H9 (cell line): ENCODE measurements around the gene LNP1. TPM values are rescaled to one million over a fixed set of nuclear protein-coding genes. Genes with fewer than 3 reads are reported as not detected.

Source experiments
- DNase-seq: peaks from one replicate; pipeline ENCODE4 v3.0.0-alpha.2; 2017
- H2AFZ ChIP-seq: one replicate; pipeline ENCODE4 v1.6.1; 2013; ENCODE audit warnings: mild to moderate bottlenecking, low read length, control low read depth, moderate library complexity
- H2AK5ac ChIP-seq: 2 replicates; pipeline ENCODE4 v1.6.1; 2013; ENCODE audit warnings: low read length, control low read depth, mixed read lengths; ENCODE audit not compliant: insufficient read length
- H2BK120ac ChIP-seq: one replicate; pipeline ENCODE4 v1.6.1; 2013; ENCODE audit warnings: low read depth, mild to moderate bottlenecking, low read length, control low read depth, inconsistent platforms; ENCODE audit not compliant: poor library complexity, severe bottlenecking
- H2BK12ac ChIP-seq: 2 replicates; pipeline ENCODE4 v1.6.1; 2013; ENCODE audit warnings: low read length, control low read depth, mixed read lengths, low read depth; ENCODE audit not compliant: insufficient read length
- H2BK15ac ChIP-seq: 2 replicates; pipeline ENCODE4 v1.6.1; 2013; ENCODE audit warnings: low read depth, low read length, control low read depth
- H2BK20ac ChIP-seq: one replicate; pipeline ENCODE4 v1.6.1; 2013; ENCODE audit warnings: low read depth, mild to moderate bottlenecking, low read length, control low read depth, inconsistent platforms; ENCODE audit not compliant: poor library complexity, severe bottlenecking
- H2BK5ac ChIP-seq: 2 replicates; pipeline ENCODE4 v1.6.1; 2013; ENCODE audit warnings: low read length, control low read depth, mixed read lengths; ENCODE audit not compliant: insufficient read length
- H3K14ac ChIP-seq: 2 replicates; pipeline ENCODE4 v1.6.1; 2013; ENCODE audit warnings: low read length, control low read depth; ENCODE audit not compliant: insufficient read depth
- H3K18ac ChIP-seq: 2 replicates; pipeline ENCODE4 v1.6.1; 2013; ENCODE audit warnings: low read depth, mild to moderate bottlenecking, mixed read lengths, low read length, control low read depth; ENCODE audit not compliant: insufficient read length
- H3K23ac ChIP-seq: 2 replicates; pipeline ENCODE4 v1.6.1; 2013; ENCODE audit warnings: low read length, control low read depth, mixed read lengths, low read depth; ENCODE audit not compliant: insufficient read length
- H3K23me2 ChIP-seq: 2 replicates; pipeline ENCODE4 v1.6.1; 2013; ENCODE audit warnings: low read depth, mild to moderate bottlenecking, mixed read lengths, low read length, control low read depth; ENCODE audit not compliant: insufficient read length, poor library complexity, severe bottlenecking
- H3K27ac ChIP-seq: 2 replicates; pipeline ENCODE4 v1.5.1; 2013; ENCODE audit warnings: low read length, control low read depth, mixed read lengths, low read depth; ENCODE audit not compliant: insufficient read length
- H3K27me3 ChIP-seq: 2 replicates; pipeline ENCODE4 v1.6.1; 2013; ENCODE audit warnings: low read length, control low read depth, inconsistent platforms; ENCODE audit not compliant: insufficient read depth
- H3K4ac ChIP-seq: 2 replicates; pipeline ENCODE4 v1.6.1; 2013; ENCODE audit warnings: low read depth, mild to moderate bottlenecking, control low read depth, inconsistent platforms, low read length, moderate library complexity
- H3K4me1 ChIP-seq: 2 replicates; pipeline ENCODE4 v1.6.1; 2013; ENCODE audit warnings: low read length, control low read depth, inconsistent platforms; ENCODE audit not compliant: insufficient read depth
- H3K4me2 ChIP-seq: 2 replicates; pipeline ENCODE4 v1.6.1; 2013; ENCODE audit warnings: low read length, control low read depth, mixed read lengths; ENCODE audit not compliant: insufficient read length, insufficient read depth
- H3K56ac ChIP-seq: 2 replicates; pipeline ENCODE4 v1.6.1; 2013; ENCODE audit warnings: low read depth, mild to moderate bottlenecking, mixed read lengths, low read length, control low read depth; ENCODE audit not compliant: insufficient read length
- H3K79me1 ChIP-seq: 2 replicates; pipeline ENCODE4 v1.6.1; 2013; ENCODE audit warnings: low read depth, mild to moderate bottlenecking, moderate library complexity, low read length, control low read depth, inconsistent platforms; ENCODE audit not compliant: insufficient read depth, poor library complexity, severe bottlenecking
- H3K79me2 ChIP-seq: 2 replicates; pipeline ENCODE4 v1.6.1; 2013; ENCODE audit warnings: low read length, control low read depth, inconsistent platforms; ENCODE audit not compliant: insufficient read depth
- H3K9ac ChIP-seq: 2 replicates; pipeline ENCODE4 v1.6.1; 2013; ENCODE audit warnings: low read length, control low read depth, mixed read lengths; ENCODE audit not compliant: insufficient read length; ENCODE audit errors: extremely low read depth
- H3K9me3 ChIP-seq: one replicate; pipeline ENCODE4 v1.6.1; 2013; ENCODE audit warnings: low read depth, low read length, inconsistent platforms; ENCODE audit not compliant: control insufficient read depth
- H3T11ph ChIP-seq: one replicate; pipeline ENCODE4 v1.6.1; 2013; ENCODE audit warnings: mild to moderate bottlenecking, low read length, control low read depth, inconsistent platforms
- H4K20me1 ChIP-seq: one replicate; pipeline ENCODE4 v1.6.1; 2013; ENCODE audit not compliant: control insufficient read depth, insufficient read length, insufficient read depth
- H4K5ac ChIP-seq: 2 replicates; pipeline ENCODE4 v1.6.1; 2013; ENCODE audit warnings: low read depth, mild to moderate bottlenecking, mixed read lengths, low read length, control low read depth; ENCODE audit not compliant: insufficient read length
- H4K8ac ChIP-seq: replicated peaks from 2 replicates; pipeline ENCODE4 v1.6.1; 2013; ENCODE audit warnings: low read length, control low read depth, mixed read lengths, low read depth; ENCODE audit not compliant: insufficient read length
- H4K91ac ChIP-seq: 2 replicates; pipeline ENCODE4 v1.6.1; 2013; ENCODE audit warnings: low read depth, mild to moderate bottlenecking, moderate library complexity, mixed read lengths, low read length, control low read depth; ENCODE audit not compliant: insufficient read length
- H3K27ac Mint-ChIP-seq, 3 experiments: 2 replicates in 2 of 3; 3 replicates in 1 of 3; pipeline ENCODE4 v1.8.0; 2020 to 2021; ENCODE audit warnings: mixed read lengths in 3 of 3, mild to moderate bottlenecking in 1 of 3, moderate library complexity in 1 of 3
- H3K27me3 Mint-ChIP-seq: 2 replicates; pipeline ENCODE4 v1.8.0; 2021; ENCODE audit warnings: low read depth, mild to moderate bottlenecking, moderate library complexity, mixed read lengths
- H3K36me3 Mint-ChIP-seq, 3 experiments: 2 replicates in 2 of 3; 3 replicates in 1 of 3; pipeline ENCODE4 v1.8.0; 2020 to 2021; ENCODE audit warnings: low read depth in 3 of 3, mixed read lengths in 3 of 3; ENCODE audit not compliant: insufficient read depth in 1 of 3
- H3K4me1 Mint-ChIP-seq, 2 experiments: 2 replicates each; pipeline ENCODE4 v1.8.0; 2020; ENCODE audit warnings: mixed read lengths in 2 of 2
- H3K4me3 Mint-ChIP-seq, 2 experiments: 2 replicates in 1 of 2; 3 replicates in 1 of 2; pipeline ENCODE4 v1.8.0; 2020 to 2021; ENCODE audit warnings: mild to moderate bottlenecking in 2 of 2, mixed read lengths in 2 of 2, moderate library complexity in 1 of 2
- H3K9me3 Mint-ChIP-seq, 2 experiments: 2 replicates in 1 of 2; 3 replicates in 1 of 2; pipeline ENCODE4 v1.8.0; 2020; ENCODE audit warnings: mild to moderate bottlenecking in 2 of 2, mixed read lengths in 2 of 2, moderate library complexity in 1 of 2
- CTCF ChIP-seq: fragments of 200-600 bp; sonication (generic); conservative IDR thresholded peaks from 3 replicates; pipeline ENCODE4 v1.8.0; 2021; ENCODE audit warnings: antibody characterized with exemption, mild to moderate bottlenecking
- WGBS: extraction: QIAGEN DNeasy Blood & Tissue Kit; methylation state at CpG from one replicate; pipeline ENCODE4 v1.1.7; 2013; ENCODE audit warnings: missing lambda C conversion rate, low lambda C conversion rate, mixed read lengths; ENCODE audit not compliant: insufficient read length; ENCODE audit errors: extremely low coverage; 5-methylcytosine and 5-hydroxymethylcytosine counted together
- total RNA-seq: library from RNA; stranded (reverse); gene quantifications from 2 replicates; pipeline ENCODE4 v1.2.1, GENCODE V29; 2021

The LNP1 gene
- total RNA-seq, 1 experiment from 2014 or later: 4.1 TPM

- no peaks in the 10 kb centered on the region for H3K4me1 ChIP-seq
- Mint-ChIP-seq H3K4me3 (no peak overlapping the region), H3K36me3 (peaks cover 14 to 75% (median 59%) of the 10 kb centered on the region in 3 experiments; a peak in 6 of 7 replicates), H3K4me1 (0 out of 4 replicates have a peak, but pooled peaks cover 0 to 2% of the 10 kb centered on the region in 2 experiments), H3K27ac (no peak overlapping the region), H3K27me3 (no peaks in the 10 kb centered on the region), H3K9me3 (no peaks in the 10 kb centered on the region)
- no peak overlapping the region for H4K5ac ChIP-seq
- TF ChIP-seq CTCF: no peak
- no peak overlapping the region for H2BK15ac ChIP-seq
- no peaks in the 10 kb centered on the region for H4K20me1 ChIP-seq
- no peak overlapping the region for H3K14ac ChIP-seq
- H3K18ac ChIP-seq: no peak overlapping the region
- H2AK5ac ChIP-seq: no peak overlapping the region
- no peaks in the 10 kb centered on the region for H3K79me2 ChIP-seq
- no peak overlapping the region for H3K4me2 ChIP-seq
- H3K23me2 ChIP-seq: no peaks in the 10 kb centered on the region
- no peak overlapping the region for H2BK120ac ChIP-seq
- H3K4ac ChIP-seq: no peak overlapping the region
- H3K23ac ChIP-seq: no peak overlapping the region
- H2BK20ac ChIP-seq: no peak overlapping the region
- H4K8ac ChIP-seq: no peak overlapping the region
- no peak for DNase-seq
- no peak overlapping the region for H4K91ac ChIP-seq
- H2BK5ac ChIP-seq: no peak overlapping the region
- H3K9ac ChIP-seq: no peak overlapping the region
- H3K9me3 ChIP-seq: no peaks in the 10 kb centered on the region
- no peak overlapping the region for H3K27ac ChIP-seq
- H2BK12ac ChIP-seq: no peak overlapping the region
- H3K56ac ChIP-seq: no peak overlapping the region
- WGBS: no CpG with 5 or more reads among the region's 4 CpGs
- peaks cover 2% of the 10 kb centered on the region for H3K79me1 ChIP-seq
- H3K27me3 ChIP-seq: no peaks in the 10 kb centered on the region
- H3T11ph ChIP-seq: no peak overlapping the region
- H2AFZ ChIP-seq: no peak overlapping the region
Measured at GRCh38 chr3:100376301-100376700, 25.0 kb upstream of the LNP1 start.
